ENCODE data around the gene TAT.

The TAT gene

GRCh38 chr16:71574702-71575101, 2.2 kb downstream of the TAT start:
- DNase-seq (ENCODE audit: low spot score): no peak
- in situ Hi-C loops (cut with MboI; ENCODE audit: low pct_unique_long_range_greater_than_20kb, low sequenced_read_pairs, unreplicated experiment): no loop called here
- no peak for TF ChIP-seq CTCF (IDR thresholded peaks at IDR 0.05; ENCODE audit: extremely low read depth, insufficient read depth, missing control alignments)

- DNase-seq (ENCODE audit: low spot score): no peak
- TF ChIP-seq CTCF (IDR thresholded peaks at IDR 0.05; ENCODE audit: extremely low read depth, insufficient read depth, missing control alignments): no peak
- in situ Hi-C loops (cut with MboI; ENCODE audit: low pct_unique_long_range_greater_than_20kb, low sequenced_read_pairs, unreplicated experiment): no loop called here
Measured at GRCh38 chr16:71573387-71574094, 3.4 kb downstream of the TAT start.

GRCh38 chr16:71572497-71573116, 4.3 kb downstream of the TAT start:
- no peak for DNase-seq (ENCODE audit: low spot score)
- TF ChIP-seq CTCF (IDR thresholded peaks at IDR 0.05; ENCODE audit: extremely low read depth, insufficient read depth, missing control alignments): no peak

GRCh38 chr16:71570144-71570543, 6.7 kb downstream of the TAT start:
- DNase-seq (ENCODE audit: low spot score): no peak
- no peak for TF ChIP-seq CTCF (IDR thresholded peaks at IDR 0.05; ENCODE audit: extremely low read depth, insufficient read depth, missing control alignments)
- in situ Hi-C loops (cut with MboI; ENCODE audit: low pct_unique_long_range_greater_than_20kb, low sequenced_read_pairs, unreplicated experiment): no loop called here

More at GRCh38 chr16:71572497-71573116, 4.3 kb downstream of the TAT start:
- in situ Hi-C loops (cut with MboI; ENCODE audit: low pct_unique_long_range_greater_than_20kb, low sequenced_read_pairs, unreplicated experiment): no loop called here

GRCh38 chr16:71569621-71570020, 7.3 kb downstream of the TAT start:
- DNase-seq (ENCODE audit: low spot score): no peak
- in situ Hi-C loops (cut with MboI; ENCODE audit: low pct_unique_long_range_greater_than_20kb, low sequenced_read_pairs, unreplicated experiment): no loop called here
- TF ChIP-seq CTCF (IDR thresholded peaks at IDR 0.05; ENCODE audit: extremely low read depth, insufficient read depth, missing control alignments): no peak

- in situ Hi-C loops (cut with MboI; ENCODE audit: low pct_unique_long_range_greater_than_20kb, low sequenced_read_pairs, unreplicated experiment): no loop called here
- DNase-seq (ENCODE audit: low spot score): no peak
- TF ChIP-seq CTCF (IDR thresholded peaks at IDR 0.05; ENCODE audit: extremely low read depth, insufficient read depth, missing control alignments): no peak
Measured at GRCh38 chr16:71568551-71568950, 8.3 kb downstream of the TAT start.

Measured in GM13977 (cell line).